Measurements from ENCODE around the gene IGSF21.

IGSF21 gene

GRCh38 chr1:18157352-18157751 is 49.8 kb downstream of the IGSF21 start:
- TF ChIP-seq, protein P1, sequence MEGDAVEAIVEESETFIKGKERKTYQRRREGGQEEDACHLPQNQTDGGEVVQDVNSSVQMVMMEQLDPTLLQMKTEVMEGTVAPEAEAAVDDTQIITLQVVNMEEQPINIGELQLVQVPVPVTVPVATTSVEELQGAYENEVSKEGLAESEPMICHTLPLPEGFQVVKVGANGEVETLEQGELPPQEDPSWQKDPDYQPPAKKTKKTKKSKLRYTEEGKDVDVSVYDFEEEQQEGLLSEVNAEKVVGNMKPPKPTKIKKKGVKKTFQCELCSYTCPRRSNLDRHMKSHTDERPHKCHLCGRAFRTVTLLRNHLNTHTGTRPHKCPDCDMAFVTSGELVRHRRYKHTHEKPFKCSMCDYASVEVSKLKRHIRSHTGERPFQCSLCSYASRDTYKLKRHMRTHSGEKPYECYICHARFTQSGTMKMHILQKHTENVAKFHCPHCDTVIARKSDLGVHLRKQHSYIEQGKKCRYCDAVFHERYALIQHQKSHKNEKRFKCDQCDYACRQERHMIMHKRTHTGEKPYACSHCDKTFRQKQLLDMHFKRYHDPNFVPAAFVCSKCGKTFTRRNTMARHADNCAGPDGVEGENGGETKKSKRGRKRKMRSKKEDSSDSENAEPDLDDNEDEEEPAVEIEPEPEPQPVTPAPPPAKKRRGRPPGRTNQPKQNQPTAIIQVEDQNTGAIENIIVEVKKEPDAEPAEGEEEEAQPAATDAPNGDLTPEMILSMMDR (conservative IDR thresholded peaks at IDR 0.05; ENCODE audit: low read depth, low read length), result no peak
- no peaks in the 10 kb centered on the region for H3K36me3 ChIP-seq (ENCODE audit: insufficient read depth)
- H3K79me2 ChIP-seq (ENCODE audit: insufficient read depth, low read depth), result no peaks in the 10 kb centered on the region
- no peak overlapping the region for H2AFZ ChIP-seq (ENCODE audit: low read depth)
- H3K4me1 ChIP-seq (ENCODE audit: low read depth, poor library complexity, severe bottlenecking), result no peaks in the 10 kb centered on the region
- no peaks in the 10 kb centered on the region for H4K20me1 ChIP-seq (ENCODE audit: insufficient read depth)
- 0 out of 2 replicates have a peak, but pooled peaks cover 3% of the 10 kb centered on the region for H3K27me3 ChIP-seq (ENCODE audit: insufficient read depth, low read depth)
- no peak overlapping the region for H3K9ac ChIP-seq
- H3K4me2 ChIP-seq, result no peak overlapping the region
- no peak overlapping the region for H3K4me3 ChIP-seq (IDR thresholded peaks at IDR 0.05; ENCODE audit: insufficient read depth, low read depth, low read length)
- H3K27ac ChIP-seq, result no peak overlapping the region

- Histone ChIP-seq H3K4me3 (IDR thresholded peaks at IDR 0.05; ENCODE audit: insufficient read depth, low read depth, low read length) (no peak overlapping the region), H3K4me1 (ENCODE audit: low read depth, poor library complexity, severe bottlenecking) (no peaks in the 10 kb centered on the region), H3K27ac (no peak overlapping the region), H2AFZ (ENCODE audit: low read depth) (no peak overlapping the region), H3K4me2 (no peak overlapping the region), H3K9ac (no peak overlapping the region), H3K27me3 (ENCODE audit: insufficient read depth, low read depth) (peaks cover 3% of the 10 kb centered on the region; the same call in 1 of the 2 replicates), H3K79me2 (ENCODE audit: insufficient read depth, low read depth) (no peaks in the 10 kb centered on the region), H3K36me3 (ENCODE audit: insufficient read depth) (no peaks in the 10 kb centered on the region), H4K20me1 (ENCODE audit: insufficient read depth) (no peaks in the 10 kb centered on the region)
- TF ChIP-seq, protein P1 (conservative IDR thresholded peaks at IDR 0.05; ENCODE audit: low read depth, low read length), result no peak
These were observed 50.4 kb downstream of the IGSF21 start for GRCh38 chr1:18157968-18158367.

GRCh38 chr1:18158714-18159113 is 51.1 kb downstream of the IGSF21 start:
- Histone ChIP-seq H2AFZ (ENCODE audit: low read depth) (no peak overlapping the region), H3K79me2 (ENCODE audit: insufficient read depth, low read depth) (no peaks in the 10 kb centered on the region), H3K27me3 (ENCODE audit: insufficient read depth, low read depth) (peaks cover 3% of the 10 kb centered on the region; the same call in 1 of the 2 replicates), H3K4me3 (IDR thresholded peaks at IDR 0.05; ENCODE audit: insufficient read depth, low read depth, low read length) (no peak overlapping the region), H3K4me1 (ENCODE audit: low read depth, poor library complexity, severe bottlenecking) (no peaks in the 10 kb centered on the region), H3K36me3 (ENCODE audit: insufficient read depth) (no peaks in the 10 kb centered on the region), H3K27ac (no peak overlapping the region), H4K20me1 (ENCODE audit: insufficient read depth) (no peaks in the 10 kb centered on the region), H3K4me2 (no peak overlapping the region), H3K9ac (no peak overlapping the region)
- TF ChIP-seq, protein P1 (conservative IDR thresholded peaks at IDR 0.05; ENCODE audit: low read depth, low read length), result no peak

- TF ChIP-seq, protein P1 (conservative IDR thresholded peaks at IDR 0.05; ENCODE audit: low read depth, low read length), result no peak
- H3K36me3 ChIP-seq (ENCODE audit: insufficient read depth), result no peaks in the 10 kb centered on the region
- no peaks in the 10 kb centered on the region for H3K79me2 ChIP-seq (ENCODE audit: insufficient read depth, low read depth)
- no peak overlapping the region for H3K4me2 ChIP-seq
- H3K27ac ChIP-seq, result no peak overlapping the region
- H3K9ac ChIP-seq, result no peak overlapping the region
- H3K4me3 ChIP-seq (IDR thresholded peaks at IDR 0.05; ENCODE audit: insufficient read depth, low read depth, low read length), result no peak overlapping the region
- no peak overlapping the region for H2AFZ ChIP-seq (ENCODE audit: low read depth)
- H3K4me1 ChIP-seq (ENCODE audit: low read depth, poor library complexity, severe bottlenecking), result no peaks in the 10 kb centered on the region
- peaks cover 3% of the 10 kb centered on the region; the same call in 1 of the 2 replicates for H3K27me3 ChIP-seq (ENCODE audit: insufficient read depth, low read depth)
- H4K20me1 ChIP-seq (ENCODE audit: insufficient read depth), result no peaks in the 10 kb centered on the region
These were observed 52.8 kb downstream of the IGSF21 start for GRCh38 chr1:18160290-18160942.
